Measurements from ENCODE around the gene AGPAT2.

AGPAT2 gene

GRCh38 chr9:136679431-136679941, 7.8 kb downstream of the AGPAT2 start:
- no peak for DNase-seq (ENCODE audit: low spot score)
- TF ChIP-seq CTCF (IDR thresholded peaks at IDR 0.05; ENCODE audit: extremely low read depth, insufficient read depth, missing control alignments) = no peak
- in situ Hi-C loops (cut with MboI; ENCODE audit: low pct_unique_long_range_greater_than_20kb, low sequenced_read_pairs, unreplicated experiment) = no loop called here

GRCh38 chr9:136678624-136679023, 8.6 kb downstream of the AGPAT2 start:
- TF ChIP-seq CTCF (IDR thresholded peaks at IDR 0.05; ENCODE audit: extremely low read depth, insufficient read depth, missing control alignments) = no peak
- no peak for DNase-seq (ENCODE audit: low spot score)
- in situ Hi-C loops (cut with MboI; ENCODE audit: low pct_unique_long_range_greater_than_20kb, low sequenced_read_pairs, unreplicated experiment) = no loop called here

GRCh38 chr9:136678034-136678433, 9.2 kb downstream of the AGPAT2 start:
- no peak for DNase-seq (ENCODE audit: low spot score)
- TF ChIP-seq CTCF (IDR thresholded peaks at IDR 0.05; ENCODE audit: extremely low read depth, insufficient read depth, missing control alignments) = no peak
- in situ Hi-C loops (cut with MboI; ENCODE audit: low pct_unique_long_range_greater_than_20kb, low sequenced_read_pairs, unreplicated experiment) = no loop called here

GRCh38 chr9:136676920-136677686, 10.2 kb downstream of the AGPAT2 start:
- TF ChIP-seq CTCF (IDR thresholded peaks at IDR 0.05; ENCODE audit: extremely low read depth, insufficient read depth, missing control alignments) = no peak
- no peak for DNase-seq (ENCODE audit: low spot score)
- in situ Hi-C loops (cut with MboI; ENCODE audit: low pct_unique_long_range_greater_than_20kb, low sequenced_read_pairs, unreplicated experiment) = no loop called here

GRCh38 chr9:136676297-136676794, 10.9 kb downstream of the AGPAT2 start:
- DNase-seq (ENCODE audit: low spot score) = no peak
- in situ Hi-C loops (cut with MboI; ENCODE audit: low pct_unique_long_range_greater_than_20kb, low sequenced_read_pairs, unreplicated experiment) = no loop called here
- TF ChIP-seq CTCF (IDR thresholded peaks at IDR 0.05; ENCODE audit: extremely low read depth, insufficient read depth, missing control alignments) = no peak

- DNase-seq (ENCODE audit: low spot score) = no peak
- no peak for TF ChIP-seq CTCF (IDR thresholded peaks at IDR 0.05; ENCODE audit: extremely low read depth, insufficient read depth, missing control alignments)
- in situ Hi-C loops (cut with MboI; ENCODE audit: low pct_unique_long_range_greater_than_20kb, low sequenced_read_pairs, unreplicated experiment) = no loop called here
Measured at GRCh38 chr9:136675477-136676296, 11.6 kb downstream of the AGPAT2 start.

All from GM13977 (cell line).